Esophagus squamous epithelium (tissue), 4 donors: Measurements from ENCODE around the gene KIAA1671.

ENCODE experiments used
- CTCF ChIP-seq, 6 experiments: fragments of 450-650 bp in 4 of 6; fragments of 200-600 bp in 2 of 6; sonication (generic) in 2 of 6; IDR thresholded peaks; one replicate each; pipeline ENCODE4 v1.5.1; 2016 to 2019; ENCODE audit warnings: antibody characterized with exemption in 6 of 6, mild to moderate bottlenecking in 4 of 6, moderate library complexity in 4 of 6
- POLR2A ChIP-seq, 4 donors: fragments of 450-650 bp; IDR thresholded peaks; one replicate each; pipeline ENCODE4 v1.6.1; 2017; ENCODE audit warnings: antibody characterized with exemption in 4 of 4, mild to moderate bottlenecking in 4 of 4, moderate library complexity in 3 of 4

GRCh38 chr22:25070956-25071355 lies 118.4 kb downstream of the KIAA1671 start:
- no peak for TF ChIP-seq CTCF (IDR thresholded peaks at IDR 0.05)
- no peak for TF ChIP-seq POLR2A (IDR thresholded peaks at IDR 0.05)
